HepG2 (cell line): ENCODE measurements around the gene ZNF48. TPM values are rescaled to one million over a fixed set of nuclear protein-coding genes. Genes with fewer than 3 reads are reported as not detected.

Source experiments
- ATAC-seq: fragments of 200-7000 bp; cut with Tn5 transposase; 3 replicates; pipeline ENCODE4 v1.9.1; 2020; ENCODE audit warnings: mild to moderate bottlenecking, moderate library complexity
- BruUV-seq: library from RNA; stranded (reverse); fragments of 400-500 nt; replicated peaks from 2 replicates; lab custom pipeline; 2021; lab: Mats Ljungman, UMichigan
- CTCF ChIA-PET: fragments of 300-600 bp; formaldehyde crosslinking; extraction: SDS; loops from one replicate; lab custom pipeline; 2021; ENCODE audit warnings: low total read pairs, inconsistent platforms, low intra/inter-chr PET ratio; lab: Yijun Ruan, JAX
- POLR2A ChIA-PET: fragments of 350-600 bp; sonication (Branson Sonifier 250); formaldehyde crosslinking; loops from one replicate; lab custom pipeline; 2020; ENCODE audit warnings: antibody characterized with exemption, inconsistent platforms; lab: Yijun Ruan, JAX
- DNase-seq: peaks from one replicate; pipeline ENCODE4 v3.0.0-alpha.2; 2015; ENCODE audit warnings: low spot score
- FAIRE-seq: peaks from 3 replicates; lab custom pipeline; 2011; peaks lifted over from hg19 to GRCh38; lab: Jason Lieb, UNC
- H2AFZ ChIP-seq: one replicate; pipeline ENCODE4 v1.6.1; 2011; ENCODE audit warnings: low read length, inconsistent platforms
- H3K27ac ChIP-seq: fragments of 300-600 bp; 3 replicates; pipeline ENCODE4 v1.8.0; 2011; ENCODE audit warnings: mixed run types, mild to moderate bottlenecking, mixed read lengths, low read length, inconsistent platforms; ENCODE audit not compliant: insufficient read depth; ENCODE audit errors: extremely low read length
- H3K27me3 ChIP-seq, 2 experiments: fragments of 200-600 bp in 1 of 2; 2 replicates in 1 of 2; 3 replicates in 1 of 2; pipeline versions ENCODE4 v1.6.0 to v1.8.0; 2011; ENCODE audit warnings: low read length in 2 of 2, mild to moderate bottlenecking in 2 of 2, moderate library complexity in 2 of 2, inconsistent platforms in 1 of 2; ENCODE audit not compliant: insufficient read depth in 2 of 2, control insufficient read depth in 1 of 2
- H3K36me3 ChIP-seq, 2 experiments: fragments of 200-600 bp in 1 of 2; replicated peaks in 1 of 2; 2 replicates in 1 of 2; 3 replicates in 1 of 2; pipeline versions ENCODE4 v1.5.1 to v1.8.0; 2011; ENCODE audit warnings: low read length in 2 of 2, inconsistent platforms in 1 of 2; ENCODE audit not compliant: insufficient read depth in 2 of 2, control insufficient read depth in 1 of 2
- H3K4me1 ChIP-seq: 2 replicates; pipeline ENCODE4 v1.5.1; 2012; ENCODE audit warnings: low read length, inconsistent platforms; ENCODE audit not compliant: insufficient read depth
- H3K4me2 ChIP-seq: 2 replicates; pipeline ENCODE4 v1.6.0; 2011; ENCODE audit warnings: low read depth, low read length, inconsistent platforms
- H3K4me3 ChIP-seq, 3 experiments: fragments of 200-600 bp in 1 of 3; sonication (generic), shearing (Covaris generic) in 1 of 3; replicated peaks in 1 of 3; 2 replicates each; pipeline ENCODE4 v1.5.1; 2011 to 2016; ENCODE audit warnings: low read length in 3 of 3, inconsistent platforms in 2 of 3, low read depth in 2 of 3, mild to moderate bottlenecking in 2 of 3, control low read depth in 1 of 3, mixed read lengths in 1 of 3; ENCODE audit not compliant: insufficient read depth in 1 of 3
- H3K79me2 ChIP-seq: one replicate; pipeline ENCODE4 v1.6.1; 2011; ENCODE audit warnings: low read length, inconsistent platforms; ENCODE audit not compliant: insufficient read depth
- H3K9ac ChIP-seq: 2 replicates; pipeline ENCODE4 v1.6.0; 2011; ENCODE audit warnings: mild to moderate bottlenecking, low read depth, low read length, inconsistent platforms; ENCODE audit not compliant: insufficient read depth
- H3K9me3 ChIP-seq: 2 replicates; pipeline ENCODE4 v1.5.1; 2012; ENCODE audit warnings: mild to moderate bottlenecking, low read length
- H4K20me1 ChIP-seq: 2 replicates; pipeline ENCODE4 v1.6.0; 2011; ENCODE audit warnings: inconsistent platforms, mild to moderate bottlenecking, low read length, moderate library complexity; ENCODE audit not compliant: insufficient read depth
- AGO1 ChIP-seq: fragments of 200-400 bp; formaldehyde crosslinking; IDR thresholded peaks from 2 replicates; pipeline ENCODE4 v1.6.1; 2017; ENCODE audit warnings: mild to moderate bottlenecking, low read depth, low read length, moderate library complexity; ENCODE audit not compliant: poor library complexity, severe bottlenecking
- CHD4 ChIP-seq: fragments of 200-600 bp; sonication (generic); IDR thresholded peaks from 2 replicates; pipeline ENCODE4 v1.7.0; 2017; ENCODE audit warnings: mild to moderate bottlenecking, low read length, borderline replicate concordance
- ELF1 ChIP-seq: sonication (generic); formaldehyde crosslinking; IDR thresholded peaks from 2 replicates; pipeline ENCODE4 v1.4.0; 2020; ENCODE audit warnings: missing genetic modification reagents
- NCOA5 ChIP-seq: sonication (generic); formaldehyde crosslinking; IDR thresholded peaks from 2 replicates; pipeline ENCODE4 v1.4.0; 2020; ENCODE audit warnings: missing genetic modification reagents
- POLR2G ChIP-seq: fragments of 200-400 bp; formaldehyde crosslinking; IDR thresholded peaks from 2 replicates; pipeline ENCODE4 v1.6.1; 2018; ENCODE audit warnings: mild to moderate bottlenecking, low read depth, low read length, moderate library complexity
- RBM22 ChIP-seq: fragments of 200-400 bp; formaldehyde crosslinking; optimal IDR thresholded peaks from 2 replicates; pipeline ENCODE3; 2017; ENCODE audit warnings: mild to moderate bottlenecking, low read length, moderate library complexity
- ZFP62 ChIP-seq: sonication (generic); formaldehyde crosslinking; IDR thresholded peaks from 2 replicates; pipeline ENCODE4 v1.4.0; 2020; ENCODE audit warnings: missing genetic modification reagents
- ZNF232 ChIP-seq: sonication (generic); formaldehyde crosslinking; IDR thresholded peaks from 2 replicates; pipeline ENCODE4 v1.4.0; 2020; ENCODE audit warnings: missing genetic modification reagents, borderline replicate concordance
- ZNF343 ChIP-seq: sonication (generic); formaldehyde crosslinking; IDR thresholded peaks from 2 replicates; pipeline ENCODE4 v1.4.0; 2020; ENCODE audit warnings: mild to moderate bottlenecking, missing genetic modification reagents
- ZNF557 ChIP-seq: sonication (generic); formaldehyde crosslinking; IDR thresholded peaks from 2 replicates; pipeline ENCODE4 v1.4.0; 2020; ENCODE audit warnings: missing genetic modification reagents
- ZNF589 ChIP-seq: sonication (generic); formaldehyde crosslinking; conservative IDR thresholded peaks from 2 replicates; pipeline ENCODE4 v1.8.0; 2022; ENCODE audit warnings: mild to moderate bottlenecking, moderate library complexity, missing genetic modification reagents
- ZNF737 ChIP-seq: sonication (generic); formaldehyde crosslinking; IDR thresholded peaks from 2 replicates; pipeline ENCODE4 v1.5.0; 2020; ENCODE audit warnings: missing genetic modification reagents, mild to moderate bottlenecking, borderline replicate concordance
- WGBS: methylation state at CpG from one replicate; pipeline ENCODE4 v1.1.6; 2017; ENCODE audit warnings: low lambda C conversion rate; 5-methylcytosine and 5-hydroxymethylcytosine counted together
- in situ Hi-C: cut with HindIII; loops from 2 replicates; pipeline ENCODE4 v1.10.0; 2017; ENCODE audit warnings: low pct_unique_long_range_greater_than_20kb; ENCODE audit not compliant: extremely low pct_ligation_motif_present
- intact Hi-C: fragments of 100-400 bp; cut with micrococcal nuclease; formaldehyde crosslinking; loops from one replicate; pipeline ENCODE4 v1.10.0; 2022; ENCODE audit not compliant: unreplicated experiment
- polyA plus RNA-seq, 8 experiments: library from polyadenylated mRNA; depleted of rRNA in 3 of 8; stranded (reverse) in 7 of 8; unstranded in 1 of 8; fragments of >200 nt; fragmentation: Illumina TruSeq in 4 of 8; extraction: Trizol in 4 of 8; gene quantifications; 2 replicates each; pipeline versions ENCODE4 v1.2.1 to v1.2.3, GENCODE V29; 2011 to 2016; ENCODE audit warnings: low read depth in 4 of 8, missing spikeins in 1 of 8, mixed read lengths in 1 of 8; ENCODE audit not compliant: insufficient read depth in 1 of 8
- total RNA-seq, 5 experiments: library from RNA; depleted of rRNA; stranded (reverse); fragments of >200 nt; fragmentation: Illumina TruSeq; extraction: Trizol; gene quantifications; 2 replicates each; pipeline ENCODE4 v1.2.3, GENCODE V29; 2016; ENCODE audit warnings: low read depth in 1 of 5
- TF ChIP-seq, protein P1 (sequence below), 2 experiments: sonication (generic) in 1 of 2; formaldehyde crosslinking in 1 of 2; IDR thresholded peaks; 2 replicates each; pipeline versions ENCODE4 v1.4.0 to v1.6.1; 2018 to 2020; ENCODE audit warnings: missing genetic modification reagents in 2 of 2, borderline replicate concordance in 1 of 2, low read depth in 1 of 2, mild to moderate bottlenecking in 1 of 2, missing biosample characterization in 1 of 2
- TF ChIP-seq, protein P2 (sequence below): sonication (generic); formaldehyde crosslinking; IDR thresholded peaks from 2 replicates; pipeline ENCODE4 v1.4.0; 2020; ENCODE audit warnings: mild to moderate bottlenecking, missing genetic modification reagents
- TF ChIP-seq, protein P3 (sequence below): sonication (generic); formaldehyde crosslinking; IDR thresholded peaks from 2 replicates; pipeline ENCODE4 v1.4.0; 2020; ENCODE audit warnings: missing genetic modification reagents

ZNF48 gene
- total and polyA plus RNA-seq, 2 of the 13 experiments (the other 11 are each of a cell fraction or from before 2014, with no cell fraction given) = 9.9 to 12.3 TPM

DNA sequence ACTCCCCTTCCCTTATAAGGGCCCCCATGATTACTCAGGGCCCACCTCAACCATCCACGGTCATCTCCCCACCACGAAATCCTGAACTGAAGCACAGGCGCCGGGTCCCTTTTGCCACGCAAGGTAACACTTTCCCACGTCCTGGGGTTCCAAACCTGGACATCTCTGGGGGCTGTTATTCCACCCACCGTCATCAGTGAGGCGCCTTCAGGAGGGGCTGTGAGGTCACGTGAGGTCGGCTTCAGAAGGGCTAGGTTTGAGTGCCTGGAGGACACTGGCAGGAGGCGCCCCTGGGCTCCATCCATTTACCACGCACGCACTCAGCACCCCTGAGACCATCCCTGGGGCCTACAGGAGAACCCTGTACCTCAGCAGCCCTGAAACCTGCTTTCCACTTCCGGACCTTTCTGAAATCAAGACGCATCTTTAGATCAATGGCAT is 44.2 kb upstream of the ZNF48 start:
- 97% methylated on average over 15 of the region's 15 CpGs for WGBS
- ATAC-seq (no peak), FAIRE-seq (no peak), DNase-seq (no peak)
- CTCF ChIA-PET = no interaction called here
- no peaks in the 10 kb centered on the region for H4K20me1 ChIP-seq
- H3K36me3 ChIP-seq = peaks cover 4 to 34% of the 10 kb centered on the region in 2 experiments
- in situ Hi-C loops (loop anchor here (10.0 kb wide), 1 partner anchor 264 kb away; the partner anchor contains the start of gene ZNF689), intact Hi-C loops (no loop called here)
- H3K9me3 ChIP-seq = no peaks in the 10 kb centered on the region
- H3K4me3 ChIP-seq = no peak overlapping the region
- peaks cover 16% of the 10 kb centered on the region for H3K79me2 ChIP-seq
- H3K9ac ChIP-seq = no peak overlapping the region
- no peak overlapping the region for H3K4me2 ChIP-seq
- POLR2A ChIA-PET = interaction anchor here (1.4 to 1.5 kb wide), 2 partner anchors 16 to 58 kb away, joined by 4 to 5 read pairs; no protein-coding TSS in a partner anchor
- no peaks in the 10 kb centered on the region; a peak in 2 of 5 replicates for H3K27me3 ChIP-seq
- H3K4me1 ChIP-seq = peaks cover 39% of the 10 kb centered on the region
- H3K27ac ChIP-seq = no peak overlapping the region
- BruUV-seq = no TSS peak
- H2AFZ ChIP-seq = no peak overlapping the region
- no peak for TF ChIP-seq ZNF232 (CRISPR knock-in tag)
- TF ChIP-seq NCOA5 (CRISPR knock-in tag) = no peak
- no peak for TF ChIP-seq ZNF557 (CRISPR knock-in tag)
- no peak for TF ChIP-seq ZNF343 (CRISPR knock-in tag)
- TF ChIP-seq, protein P1, sequence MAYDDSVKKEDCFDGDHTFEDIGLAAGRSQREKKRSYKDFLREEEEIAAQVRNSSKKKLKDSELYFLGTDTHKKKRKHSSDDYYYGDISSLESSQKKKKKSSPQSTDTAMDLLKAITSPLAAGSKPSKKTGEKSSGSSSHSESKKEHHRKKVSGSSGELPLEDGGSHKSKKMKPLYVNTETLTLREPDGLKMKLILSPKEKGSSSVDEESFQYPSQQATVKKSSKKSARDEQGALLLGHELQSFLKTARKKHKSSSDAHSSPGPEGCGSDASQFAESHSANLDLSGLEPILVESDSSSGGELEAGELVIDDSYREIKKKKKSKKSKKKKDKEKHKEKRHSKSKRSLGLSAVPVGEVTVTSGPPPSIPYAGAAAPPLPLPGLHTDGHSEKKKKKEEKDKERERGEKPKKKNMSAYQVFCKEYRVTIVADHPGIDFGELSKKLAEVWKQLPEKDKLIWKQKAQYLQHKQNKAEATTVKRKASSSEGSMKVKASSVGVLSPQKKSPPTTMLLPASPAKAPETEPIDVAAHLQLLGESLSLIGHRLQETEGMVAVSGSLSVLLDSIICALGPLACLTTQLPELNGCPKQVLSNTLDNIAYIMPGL (CRISPR knock-in tag; IDR thresholded peaks at IDR 0.05; ENCODE audit: borderline replicate concordance in 1 of 2, low read depth in 1 of 2) = no peak
- TF ChIP-seq CHD4 = no peak
- peak; percentile 34 for TF ChIP-seq AGO1
- no peak for TF ChIP-seq ZNF737
- TF ChIP-seq RBM22 = peak; percentile 64
- no peak for TF ChIP-seq ELF1
- no peak for TF ChIP-seq ZNF589 (CRISPR knock-in tag)
- TF ChIP-seq ZFP62 = no peak
- TF ChIP-seq, protein P2, sequence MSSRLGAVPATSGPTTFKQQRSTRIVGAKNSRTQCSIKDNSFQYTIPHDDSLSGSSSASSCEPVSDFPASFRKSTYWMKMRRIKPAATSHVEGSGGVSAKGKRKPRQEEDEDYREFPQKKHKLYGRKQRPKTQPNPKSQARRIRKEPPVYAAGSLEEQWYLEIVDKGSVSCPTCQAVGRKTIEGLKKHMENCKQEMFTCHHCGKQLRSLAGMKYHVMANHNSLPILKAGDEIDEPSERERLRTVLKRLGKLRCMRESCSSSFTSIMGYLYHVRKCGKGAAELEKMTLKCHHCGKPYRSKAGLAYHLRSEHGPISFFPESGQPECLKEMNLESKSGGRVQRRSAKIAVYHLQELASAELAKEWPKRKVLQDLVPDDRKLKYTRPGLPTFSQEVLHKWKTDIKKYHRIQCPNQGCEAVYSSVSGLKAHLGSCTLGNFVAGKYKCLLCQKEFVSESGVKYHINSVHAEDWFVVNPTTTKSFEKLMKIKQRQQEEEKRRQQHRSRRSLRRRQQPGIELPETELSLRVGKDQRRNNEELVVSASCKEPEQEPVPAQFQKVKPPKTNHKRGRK (CRISPR knock-in tag) = no peak
- TF ChIP-seq POLR2G = peak; percentile 23; the same call in 1 of the 2 replicates
- TF ChIP-seq, protein P3, sequence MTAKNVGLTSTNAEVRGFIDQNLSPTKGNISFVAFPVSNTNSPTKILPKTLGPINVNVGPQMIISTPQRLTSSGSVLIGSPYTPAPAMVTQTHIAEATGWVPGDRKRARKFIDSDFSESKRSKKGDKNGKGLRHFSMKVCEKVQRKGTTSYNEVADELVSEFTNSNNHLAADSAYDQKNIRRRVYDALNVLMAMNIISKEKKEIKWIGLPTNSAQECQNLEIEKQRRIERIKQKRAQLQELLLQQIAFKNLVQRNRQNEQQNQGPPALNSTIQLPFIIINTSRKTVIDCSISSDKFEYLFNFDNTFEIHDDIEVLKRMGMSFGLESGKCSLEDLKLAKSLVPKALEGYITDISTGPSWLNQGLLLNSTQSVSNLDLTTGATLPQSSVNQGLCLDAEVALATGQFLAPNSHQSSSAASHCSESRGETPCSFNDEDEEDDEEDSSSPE (CRISPR knock-in tag) = no peak
